Mesothelial cell of epicardium (in vitro differentiated cells): ENCODE measurements around the gene ATP12A. TPM values are rescaled to one million over a fixed set of nuclear protein-coding genes. Genes with fewer than 3 reads are reported as not detected.

Experiments
- DNase-seq, 2 experiments: peaks; one replicate each; pipeline ENCODE4 v3.0.0; 2021; ENCODE audit warnings: low spot score in 2 of 2; ENCODE audit not compliant: unreplicated experiment in 2 of 2
- H3K27ac Mint-ChIP-seq: 2 replicates; pipeline ENCODE4 v1.8.0; 2021; ENCODE audit warnings: mixed read lengths
- H3K27me3 Mint-ChIP-seq: 2 replicates; pipeline ENCODE4 v1.8.0; 2021; ENCODE audit warnings: low read depth, mixed read lengths
- H3K36me3 Mint-ChIP-seq: 2 replicates; pipeline ENCODE4 v1.8.0; 2021; ENCODE audit warnings: mixed read lengths
- H3K4me1 Mint-ChIP-seq: 2 replicates; pipeline ENCODE4 v1.8.0; 2021; ENCODE audit warnings: mixed read lengths
- H3K4me3 Mint-ChIP-seq: 2 replicates; pipeline ENCODE4 v1.8.0; 2021; ENCODE audit warnings: mild to moderate bottlenecking, moderate library complexity, mixed read lengths
- H3K9me3 Mint-ChIP-seq: 2 replicates; pipeline ENCODE4 v1.8.0; 2021; ENCODE audit warnings: mixed read lengths
- CTCF ChIP-seq: fragments of 200-600 bp; sonication (generic); IDR thresholded peaks from one replicate; pipeline ENCODE4 v1.5.0; 2021; ENCODE audit warnings: antibody characterized with exemption; ENCODE audit not compliant: unreplicated experiment
- total RNA-seq: library from RNA; stranded (reverse); gene quantifications from 3 replicates; pipeline ENCODE4 v1.2.1, GENCODE V29; 2021

Gene ATP12A
- total RNA-seq, 1 donor from 2014 or later: 0.80 TPM

- no peaks in the 10 kb centered on the region for H3K9me3 Mint-ChIP-seq
- no peak overlapping the region for H3K27ac Mint-ChIP-seq
- no peaks in the 10 kb centered on the region for H3K36me3 Mint-ChIP-seq
- TF ChIP-seq CTCF: no peak
- DNase-seq: no peak
- no peak overlapping the region for H3K4me3 Mint-ChIP-seq
- H3K4me1 Mint-ChIP-seq: peaks cover 11% of the 10 kb centered on the region
- peaks cover 34% of the 10 kb centered on the region for H3K27me3 Mint-ChIP-seq
Observed at GRCh38 chr13:24741791-24742190, 61.6 kb downstream of the ATP12A start.

- Mint-ChIP-seq H3K27ac (peak overlapping the region; percentile 47), H3K36me3 (no peaks in the 10 kb centered on the region), H3K4me3 (no peak overlapping the region), H3K9me3 (no peaks in the 10 kb centered on the region), H3K27me3 (peaks cover 39% of the 10 kb centered on the region), H3K4me1 (peaks cover 16% of the 10 kb centered on the region)
- no peak for TF ChIP-seq CTCF
- no peak for DNase-seq
Observed at GRCh38 chr13:24742294-24742693, 62.1 kb downstream of the ATP12A start.

- Mint-ChIP-seq H3K4me3 (no peak overlapping the region), H3K27me3 (peaks cover 45% of the 10 kb centered on the region), H3K9me3 (no peaks in the 10 kb centered on the region), H3K4me1 (peaks cover 18% of the 10 kb centered on the region), H3K36me3 (no peaks in the 10 kb centered on the region), H3K27ac (no peak overlapping the region)
- DNase-seq: no peak
- no peak for TF ChIP-seq CTCF
Observed at GRCh38 chr13:24742977-24743376, 62.8 kb downstream of the ATP12A start.

- H3K27me3 Mint-ChIP-seq: peaks cover 58% of the 10 kb centered on the region
- H3K4me1 Mint-ChIP-seq: peaks cover 20% of the 10 kb centered on the region
- no peaks in the 10 kb centered on the region for H3K9me3 Mint-ChIP-seq
- H3K4me3 Mint-ChIP-seq: no peak overlapping the region
- no peak for TF ChIP-seq CTCF
- H3K36me3 Mint-ChIP-seq: no peaks in the 10 kb centered on the region
- no peak for DNase-seq
- no peak overlapping the region for H3K27ac Mint-ChIP-seq
Observed at GRCh38 chr13:24744247-24744646, 64.0 kb downstream of the ATP12A start.

- no peak for DNase-seq
- H3K4me3 Mint-ChIP-seq: peak overlapping the region; percentile 20
Observed at GRCh38 chr13:24745516-24745860, 65.3 kb downstream of the ATP12A start.

More at GRCh38 chr13:24745516-24745860, 65.3 kb downstream of the ATP12A start:
- Mint-ChIP-seq H3K27ac (no peak overlapping the region), H3K27me3 (peaks cover 71% of the 10 kb centered on the region), H3K9me3 (no peaks in the 10 kb centered on the region), H3K36me3 (no peaks in the 10 kb centered on the region), H3K4me1 (peaks cover 20% of the 10 kb centered on the region)
- TF ChIP-seq CTCF: no peak
